ENCODE data around the gene NARS2.

NARS2 gene

GRCh38 chr11:78398715-78399114 lies 175.9 kb downstream of the NARS2 start:
- TF ChIP-seq ZFX (IDR thresholded peaks at IDR 0.05): no peak
- TF ChIP-seq, protein P1, sequence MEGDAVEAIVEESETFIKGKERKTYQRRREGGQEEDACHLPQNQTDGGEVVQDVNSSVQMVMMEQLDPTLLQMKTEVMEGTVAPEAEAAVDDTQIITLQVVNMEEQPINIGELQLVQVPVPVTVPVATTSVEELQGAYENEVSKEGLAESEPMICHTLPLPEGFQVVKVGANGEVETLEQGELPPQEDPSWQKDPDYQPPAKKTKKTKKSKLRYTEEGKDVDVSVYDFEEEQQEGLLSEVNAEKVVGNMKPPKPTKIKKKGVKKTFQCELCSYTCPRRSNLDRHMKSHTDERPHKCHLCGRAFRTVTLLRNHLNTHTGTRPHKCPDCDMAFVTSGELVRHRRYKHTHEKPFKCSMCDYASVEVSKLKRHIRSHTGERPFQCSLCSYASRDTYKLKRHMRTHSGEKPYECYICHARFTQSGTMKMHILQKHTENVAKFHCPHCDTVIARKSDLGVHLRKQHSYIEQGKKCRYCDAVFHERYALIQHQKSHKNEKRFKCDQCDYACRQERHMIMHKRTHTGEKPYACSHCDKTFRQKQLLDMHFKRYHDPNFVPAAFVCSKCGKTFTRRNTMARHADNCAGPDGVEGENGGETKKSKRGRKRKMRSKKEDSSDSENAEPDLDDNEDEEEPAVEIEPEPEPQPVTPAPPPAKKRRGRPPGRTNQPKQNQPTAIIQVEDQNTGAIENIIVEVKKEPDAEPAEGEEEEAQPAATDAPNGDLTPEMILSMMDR (conservative IDR thresholded peaks at IDR 0.05): no peak

DNA sequence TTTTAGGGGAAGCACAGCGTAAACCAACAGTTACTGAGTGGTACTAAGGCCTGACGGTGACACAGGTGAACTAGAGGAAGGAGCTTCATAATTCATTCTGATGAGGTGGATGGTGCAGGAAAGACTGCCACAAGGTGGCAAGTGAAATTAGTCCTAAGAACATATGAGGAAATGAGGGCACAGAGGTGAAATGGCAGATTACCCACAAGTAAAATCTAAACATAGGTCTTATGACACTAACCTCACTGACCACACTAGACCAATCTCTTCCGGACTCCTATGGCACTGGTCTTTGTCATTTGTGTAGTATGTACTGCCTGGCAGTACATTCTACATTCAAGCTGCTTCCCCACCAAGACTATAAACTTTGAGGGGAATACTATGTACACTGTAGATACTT lies 177.3 kb downstream of the NARS2 start:
- TF ChIP-seq, protein P1 (conservative IDR thresholded peaks at IDR 0.05): no peak
- no peak for TF ChIP-seq ZFX (IDR thresholded peaks at IDR 0.05)
- H3K27ac ChIP-seq: no peak overlapping the region

More at GRCh38 chr11:78398715-78399114, 175.9 kb downstream of the NARS2 start:
- no peak overlapping the region for H3K27ac ChIP-seq

GRCh38 chr11:78395597-78395996 lies 179.1 kb downstream of the NARS2 start:
- no peak overlapping the region for H3K27ac ChIP-seq
- TF ChIP-seq, protein P1 (conservative IDR thresholded peaks at IDR 0.05): no peak
- TF ChIP-seq ZFX (IDR thresholded peaks at IDR 0.05): no peak

DNA sequence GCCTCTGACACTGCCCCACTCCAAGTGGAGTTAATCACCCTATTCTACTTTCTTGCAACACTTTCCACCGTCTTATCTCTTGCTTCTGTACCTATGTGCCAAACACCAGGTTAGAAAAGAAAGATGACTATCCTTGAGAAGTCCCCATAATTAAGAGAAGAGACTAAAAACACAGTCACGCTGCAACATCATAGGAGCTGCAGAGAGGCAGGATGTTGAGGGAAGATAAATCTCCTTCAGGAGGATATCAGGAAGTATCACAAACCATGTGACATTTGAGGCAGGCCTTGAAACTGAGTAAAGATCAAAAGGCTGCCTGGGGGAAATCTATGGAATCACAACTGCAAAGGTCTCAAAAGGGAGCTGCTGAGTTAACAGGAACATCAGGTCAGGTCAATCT lies 181.8 kb downstream of the NARS2 start:
- no peak overlapping the region for H3K27ac ChIP-seq
- TF ChIP-seq, protein P1 (conservative IDR thresholded peaks at IDR 0.05): no peak
- no peak for TF ChIP-seq ZFX (IDR thresholded peaks at IDR 0.05)

- TF ChIP-seq, protein P1 (conservative IDR thresholded peaks at IDR 0.05): no peak
- no peak for TF ChIP-seq ZFX (IDR thresholded peaks at IDR 0.05)
- H3K27ac ChIP-seq: no peak overlapping the region
Observed at GRCh38 chr11:78391424-78391823, 183.2 kb downstream of the NARS2 start.

GRCh38 chr11:78390809-78391208 lies 183.9 kb downstream of the NARS2 start:
- H3K27ac ChIP-seq: no peak overlapping the region
- TF ChIP-seq ZFX (IDR thresholded peaks at IDR 0.05): no peak

- TF ChIP-seq ZFX (IDR thresholded peaks at IDR 0.05): no peak
- TF ChIP-seq, protein P1 (conservative IDR thresholded peaks at IDR 0.05): no peak
- no peak overlapping the region for H3K27ac ChIP-seq
Observed at GRCh38 chr11:78386215-78386941, 188.3 kb downstream of the NARS2 start.

Data from C4-2B (cell line).